HG02588 (cell line): ENCODE measurements around the gene CBY2.

Experiments
- ATAC-seq: cut with Tn5 transposase; IDR thresholded peaks from one replicate; pipeline ENCODE4 v1.9.1; 2021; ENCODE audit warnings: mild to moderate bottlenecking, moderate library complexity; ENCODE audit not compliant: unreplicated experiment

CBY2 gene

DNA sequence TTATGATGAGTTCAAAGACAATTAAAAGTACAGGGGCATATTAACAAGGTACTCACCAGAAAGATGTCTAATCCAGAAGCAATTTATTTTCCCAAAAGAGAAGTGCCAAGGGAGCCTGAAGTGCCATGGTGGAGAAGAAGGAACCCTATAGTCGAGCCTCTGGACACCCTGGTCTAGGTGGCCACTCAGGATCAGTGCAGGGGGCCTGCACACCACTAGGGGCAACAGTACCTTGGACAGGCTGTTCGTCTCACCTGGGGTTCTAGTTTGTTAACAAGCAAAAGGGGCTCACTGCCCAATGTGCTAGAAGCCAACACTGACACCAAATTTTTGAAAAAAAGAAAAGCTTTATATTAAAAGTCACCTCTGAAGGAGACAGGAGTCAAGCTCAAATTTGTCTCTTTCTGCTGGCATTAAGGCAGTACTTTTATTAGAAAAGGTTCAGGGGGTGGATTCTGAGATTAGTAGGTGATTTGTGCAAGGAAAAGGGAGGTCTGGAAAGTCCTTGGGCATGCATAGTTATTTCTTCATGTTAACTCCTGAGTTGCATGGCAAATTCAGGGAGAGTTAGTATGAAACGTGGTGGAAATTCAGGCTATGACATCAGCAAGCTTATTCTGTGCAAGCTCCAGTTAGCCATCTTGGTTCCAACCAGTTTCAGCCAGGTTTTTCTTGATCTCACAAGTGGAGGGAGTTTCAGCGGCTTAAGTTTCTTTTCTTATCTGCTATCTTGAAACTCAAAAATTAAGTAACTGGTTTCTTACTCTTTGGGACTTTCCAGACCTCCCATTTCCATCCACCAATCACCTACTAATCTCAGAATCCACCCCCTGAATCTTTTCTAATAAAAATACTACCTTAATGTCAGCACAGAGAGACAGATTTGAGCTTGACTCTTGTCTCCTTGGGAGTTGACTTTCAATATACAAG, 884 bp upstream of the CBY2 start:
- ATAC-seq, result peak; percentile 70

DNA sequence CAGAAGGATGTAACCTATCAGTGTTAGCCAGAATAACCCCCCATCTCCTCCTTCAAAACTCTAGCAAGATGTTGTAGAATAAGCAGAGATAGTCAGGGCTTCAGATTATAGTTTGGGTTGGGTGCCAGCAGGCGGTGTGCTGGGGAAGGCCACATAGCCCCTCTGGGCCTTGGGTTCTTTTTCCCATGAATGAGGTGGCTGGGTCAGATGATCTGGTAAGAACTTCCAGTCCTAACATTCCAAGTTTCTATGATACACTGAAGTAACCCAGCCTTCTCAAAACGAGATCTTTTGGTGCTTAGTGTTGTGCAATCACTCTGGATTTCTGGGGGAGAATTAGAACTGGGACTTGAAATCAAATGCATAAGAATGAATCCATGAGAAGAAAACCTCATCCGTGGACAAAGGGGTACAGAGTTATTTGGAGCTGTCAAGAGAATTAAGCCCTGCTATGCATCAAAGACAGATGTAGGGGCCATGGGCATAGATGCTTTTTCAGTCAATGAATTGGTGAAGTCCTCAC, 810 bp downstream of the CBY2 start:
- no peak for ATAC-seq

DNA sequence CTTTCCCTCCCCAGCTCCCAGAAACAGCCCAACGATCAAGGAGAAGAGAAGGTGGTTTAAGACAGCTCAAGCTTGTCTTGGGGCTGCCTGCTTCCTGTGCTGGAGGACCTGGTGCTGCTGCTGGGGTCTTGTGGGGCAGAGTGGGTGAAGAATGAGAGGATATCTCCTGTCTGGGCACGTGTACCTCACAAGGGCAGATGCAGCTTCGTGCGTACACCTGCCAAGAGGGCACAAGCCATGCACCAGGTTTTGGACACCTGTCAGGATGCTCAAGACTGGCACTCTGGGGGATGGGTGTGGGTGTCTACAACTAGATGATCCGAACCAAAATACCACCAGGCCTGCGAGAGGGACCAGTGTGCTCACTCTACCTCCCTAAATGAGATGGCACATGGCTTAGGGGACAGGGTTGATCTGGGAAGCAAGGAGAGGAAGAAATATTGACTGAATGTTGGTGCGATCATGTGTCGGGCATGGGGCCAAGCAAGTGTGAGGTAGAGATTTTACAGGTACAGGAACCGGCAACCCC, 2.2 kb downstream of the CBY2 start:
- ATAC-seq, result no peak

DNA sequence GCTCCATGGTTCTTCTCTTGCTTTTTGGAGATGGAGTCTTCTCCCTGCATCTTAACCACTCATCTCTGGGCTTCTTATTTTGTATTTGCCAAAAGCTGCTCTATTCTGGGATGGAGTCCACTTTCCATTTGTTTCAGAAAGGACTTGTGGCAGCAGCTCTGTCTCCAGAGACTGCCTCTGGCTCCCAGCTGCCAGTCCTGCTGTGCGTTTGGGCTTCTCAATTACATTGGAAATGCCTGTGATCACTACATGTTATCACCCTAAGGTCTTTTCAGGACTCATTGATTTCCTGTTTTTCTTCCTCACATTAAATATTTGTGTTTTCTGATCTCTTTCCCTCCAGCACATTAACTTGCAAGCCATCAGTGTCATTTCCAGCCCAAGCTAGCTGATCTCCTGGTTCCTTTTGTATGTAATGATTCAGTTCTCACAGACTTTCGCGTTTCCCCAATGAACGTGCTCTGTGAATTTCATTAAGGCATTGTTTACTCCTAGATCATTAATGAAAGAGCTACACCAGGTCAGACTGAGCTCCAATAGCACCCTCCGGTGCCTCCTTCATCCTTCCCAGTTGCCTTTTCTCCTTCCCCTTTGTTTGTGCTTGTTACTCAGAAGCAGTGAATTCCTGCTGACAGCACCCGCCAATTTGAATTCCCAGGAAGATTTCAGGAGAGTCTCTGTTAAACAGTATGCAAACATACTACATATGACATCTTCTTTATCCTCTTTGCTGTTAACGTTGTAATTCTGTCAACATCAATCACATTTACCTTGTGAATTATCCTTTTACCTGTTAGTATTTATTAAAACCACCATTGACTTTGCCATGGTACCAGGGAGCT, 3.0 kb downstream of the CBY2 start:
- ATAC-seq, result no peak

DNA sequence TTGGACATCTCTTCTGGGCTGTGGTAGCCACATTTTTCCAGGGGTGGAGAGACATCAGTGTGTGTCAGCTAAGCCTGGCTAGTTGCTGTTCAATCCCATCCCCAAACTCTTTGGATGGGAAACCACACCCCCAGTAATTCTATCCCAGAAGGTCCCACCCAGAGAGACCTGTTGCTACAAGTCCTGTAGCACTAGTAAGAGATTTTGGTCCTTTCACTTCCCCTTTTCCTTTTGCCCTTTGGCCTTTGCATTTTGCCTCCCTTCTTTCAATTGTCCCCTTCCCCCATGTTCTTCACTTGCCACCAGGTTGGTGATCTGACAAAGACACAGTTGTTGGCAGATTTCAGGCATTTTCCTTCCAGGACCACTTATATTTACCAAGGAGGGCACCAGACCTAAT, 3.8 kb downstream of the CBY2 start:
- peak; percentile 49 for ATAC-seq

DNA sequence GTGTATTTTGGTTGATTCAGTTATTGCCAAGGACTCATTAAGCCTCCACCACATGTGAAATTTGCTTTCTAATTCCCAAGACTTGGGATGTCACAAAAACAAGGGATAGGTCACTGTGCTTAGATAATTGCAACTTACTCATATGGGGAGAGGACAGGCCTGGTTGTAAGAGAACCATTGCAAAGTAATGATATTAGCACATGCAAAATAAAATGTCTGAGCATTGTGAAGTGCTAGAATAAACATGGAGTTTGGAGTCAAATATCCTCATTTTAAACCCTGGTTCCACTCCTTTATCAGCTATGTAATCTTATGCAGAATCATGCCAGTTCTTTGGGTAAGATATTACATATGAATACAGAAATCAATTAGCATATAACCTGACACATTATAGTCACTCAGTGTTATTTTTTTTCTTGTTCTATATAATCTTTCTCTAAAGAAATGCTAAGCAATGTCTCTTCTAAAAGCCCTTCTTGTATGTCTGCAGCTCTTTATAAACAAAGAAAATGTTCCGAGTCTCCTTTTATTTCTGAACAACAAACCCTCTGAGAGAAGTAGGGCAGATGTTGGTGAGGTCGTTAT, 5.5 kb downstream of the CBY2 start:
- ATAC-seq, result no peak

DNA sequence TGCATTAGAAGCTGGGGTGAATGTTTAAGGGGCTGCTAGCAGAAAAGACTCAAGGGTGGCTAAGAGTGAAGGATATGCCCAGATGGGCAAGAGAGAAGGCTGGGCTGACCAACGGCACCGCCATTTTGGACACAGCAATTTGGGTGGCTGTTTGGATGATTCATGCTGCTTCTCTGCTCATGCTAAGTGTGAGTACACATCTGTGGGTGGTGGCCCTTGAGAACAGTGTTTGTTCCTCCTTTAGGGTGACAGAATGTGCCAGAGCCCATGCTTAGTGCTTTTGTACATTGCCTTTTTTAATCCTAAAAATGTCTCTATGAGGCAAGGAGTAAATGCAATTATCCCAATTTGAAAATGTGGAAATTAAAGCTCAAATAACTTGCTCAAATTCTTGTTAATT, 9.8 kb downstream of the CBY2 start:
- ATAC-seq, result no peak

DNA sequence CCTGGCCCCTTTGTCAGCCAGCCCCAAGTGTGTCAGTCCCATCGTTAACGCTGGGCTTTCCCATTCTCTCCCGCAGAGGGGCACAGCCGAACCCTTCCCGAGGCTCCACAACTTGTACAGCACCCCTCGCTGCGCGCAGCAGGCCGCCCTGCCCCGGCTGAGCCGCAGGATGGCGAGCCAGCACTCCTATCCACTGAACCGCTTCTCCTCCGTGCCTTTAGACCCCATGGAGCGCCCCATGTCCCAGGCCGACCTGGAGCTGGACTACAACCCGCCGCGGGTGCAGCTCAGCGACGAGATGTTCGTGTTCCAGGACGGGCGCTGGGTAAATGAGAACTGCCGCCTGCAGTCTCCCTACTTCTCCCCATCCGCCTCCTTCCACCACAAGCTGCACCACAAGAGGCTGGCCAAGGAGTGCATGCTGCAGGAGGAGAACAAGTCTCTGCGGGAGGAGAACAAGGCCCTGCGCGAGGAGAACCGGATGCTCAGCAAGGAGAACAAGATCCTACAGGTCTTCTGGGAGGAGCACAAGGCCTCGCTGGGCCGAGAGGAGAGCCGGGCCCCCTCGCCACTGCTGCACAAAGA, 11.1 kb downstream of the CBY2 start:
- no peak for ATAC-seq

DNA sequence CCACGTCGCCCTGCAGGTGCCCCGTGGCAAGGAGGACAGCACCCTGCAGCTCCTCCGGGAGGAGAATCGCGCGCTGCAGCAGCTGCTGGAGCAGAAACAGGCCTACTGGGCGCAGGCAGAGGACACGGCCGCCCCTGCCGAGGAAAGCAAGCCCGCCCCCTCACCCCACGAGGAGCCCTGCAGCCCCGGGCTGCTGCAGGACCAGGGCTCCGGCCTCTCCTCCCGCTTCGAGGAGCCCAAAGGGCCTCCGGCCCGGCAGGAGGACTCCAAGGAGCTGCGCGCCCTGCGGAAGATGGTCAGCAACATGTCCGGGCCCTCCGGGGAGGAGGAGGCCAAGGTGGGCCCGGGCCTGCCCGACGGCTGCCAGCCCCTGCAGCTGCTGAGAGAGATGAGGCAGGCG, 11.6 kb downstream of the CBY2 start:
- ATAC-seq, result no peak

DNA sequence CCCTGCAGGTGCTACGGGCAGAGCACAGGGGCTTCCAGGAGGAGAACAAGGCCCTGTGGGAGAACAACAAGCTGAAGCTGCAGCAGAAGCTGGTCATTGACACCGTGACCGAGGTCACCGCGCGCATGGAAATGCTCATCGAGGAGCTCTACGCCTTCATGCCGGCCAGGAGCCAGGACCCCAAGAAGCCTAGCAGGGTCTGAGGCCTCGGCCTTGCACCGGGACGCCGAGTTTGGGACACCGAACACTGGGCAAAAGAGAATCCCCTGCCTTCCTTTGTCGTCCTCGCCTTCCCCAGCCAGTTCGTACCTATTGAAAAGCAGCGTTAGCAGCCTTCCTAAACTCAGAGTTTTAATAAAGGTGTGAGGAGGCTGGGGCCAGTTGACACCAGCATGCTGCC, 12.1 kb downstream of the CBY2 start:
- ATAC-seq, result no peak

DNA sequence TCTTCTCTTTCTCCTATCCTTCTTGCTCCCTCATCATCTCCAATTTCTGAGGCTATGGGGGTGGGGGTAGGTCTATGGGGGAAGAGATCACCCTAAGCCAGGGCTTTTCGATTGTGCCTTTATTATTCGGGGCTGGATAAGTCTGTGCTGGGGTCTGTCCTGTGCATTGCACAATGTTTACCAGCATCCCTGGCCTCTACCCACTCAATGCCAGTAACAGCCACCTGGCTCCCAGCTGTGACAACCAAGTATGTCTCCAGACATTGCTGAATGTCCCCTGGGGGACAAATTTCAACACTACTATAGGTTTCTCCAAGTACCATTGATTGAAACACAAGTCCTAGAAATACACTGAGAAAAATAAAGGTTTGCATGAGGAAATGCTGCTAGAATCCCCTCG, 13.2 kb downstream of the CBY2 start:
- ATAC-seq, result no peak

DNA sequence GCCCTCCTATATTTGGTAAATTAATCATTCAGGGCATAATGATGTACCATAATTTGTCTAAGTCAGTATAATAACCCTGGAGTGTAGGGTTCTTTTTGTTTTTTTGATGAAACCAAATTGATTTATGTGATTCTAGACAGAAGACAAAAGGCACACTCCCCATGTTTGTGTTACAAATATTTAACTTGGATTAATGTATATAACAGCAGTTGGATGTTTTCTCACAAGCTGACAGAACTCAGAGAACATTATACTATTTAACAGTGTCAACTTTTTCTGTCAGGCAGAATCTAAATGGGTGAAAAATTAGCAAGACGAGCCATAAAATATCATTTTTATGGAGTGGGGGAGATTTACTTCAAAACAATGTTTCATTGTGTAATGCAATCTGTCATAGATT, 15.2 kb downstream of the CBY2 start:
- ATAC-seq, result no peak

DNA sequence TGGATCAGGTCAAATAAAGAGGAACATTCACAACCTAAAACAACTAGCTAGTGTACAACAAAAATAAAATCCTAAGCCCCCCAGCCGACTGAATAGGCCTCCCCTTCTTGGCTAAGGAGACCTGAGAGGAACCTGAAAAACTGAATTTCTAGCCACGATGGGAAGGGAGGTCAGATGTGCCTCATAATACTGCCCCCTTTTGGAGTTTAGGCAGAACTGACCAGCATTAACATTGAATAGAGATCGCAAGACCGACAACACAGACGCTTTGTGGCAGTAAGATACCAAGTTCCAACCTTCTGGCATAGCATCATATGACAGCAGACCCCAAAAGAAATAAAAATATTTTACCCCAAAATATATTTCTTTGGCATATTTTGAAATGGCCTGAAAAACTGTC, 15.9 kb downstream of the CBY2 start:
- ATAC-seq, result peak; percentile 55

DNA sequence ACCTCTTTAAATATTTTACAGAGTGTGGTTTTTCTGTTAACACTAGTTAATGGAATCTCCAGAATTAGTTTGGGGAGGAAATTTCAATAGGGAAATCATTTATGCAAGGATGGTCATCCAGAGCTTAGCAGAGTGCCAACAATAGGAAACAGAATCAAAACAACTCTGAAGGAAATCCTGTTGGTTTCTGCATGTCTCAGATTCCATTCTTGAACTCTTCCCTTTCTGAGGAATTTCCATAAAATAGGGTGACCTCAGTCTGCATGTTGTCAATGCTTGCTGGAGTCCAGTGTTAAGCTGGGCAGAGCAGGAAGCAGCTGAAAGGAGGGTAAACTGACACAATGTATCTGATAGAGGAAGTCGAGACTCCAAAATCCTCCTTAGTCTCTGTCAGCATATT, 16.9 kb downstream of the CBY2 start:
- ATAC-seq, result no peak

DNA sequence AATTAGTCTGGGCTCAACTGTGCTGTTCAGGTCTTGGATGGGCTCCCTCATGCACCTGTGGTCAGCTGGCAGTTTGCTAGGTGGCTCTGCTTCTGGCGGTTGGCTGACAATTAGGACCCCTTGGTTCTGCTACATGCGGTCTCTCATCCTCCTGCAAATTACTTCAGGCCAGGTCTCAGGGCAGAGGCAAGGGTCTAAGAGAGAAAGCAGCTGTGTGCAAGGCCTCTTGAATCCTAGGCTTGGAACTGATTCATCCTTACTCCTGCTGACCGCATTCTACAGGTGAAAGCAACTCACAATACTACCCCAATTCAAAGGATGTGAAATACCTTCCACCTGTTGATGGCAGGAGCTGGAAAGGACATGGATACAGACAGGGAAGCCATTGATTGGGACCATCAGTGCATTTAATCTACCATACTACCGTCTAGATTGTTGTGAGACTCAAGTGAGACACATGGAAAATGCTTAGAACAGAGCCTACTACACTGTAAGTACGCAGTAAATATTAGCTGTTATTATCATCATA, 19.1 kb downstream of the CBY2 start:
- no peak for ATAC-seq

DNA sequence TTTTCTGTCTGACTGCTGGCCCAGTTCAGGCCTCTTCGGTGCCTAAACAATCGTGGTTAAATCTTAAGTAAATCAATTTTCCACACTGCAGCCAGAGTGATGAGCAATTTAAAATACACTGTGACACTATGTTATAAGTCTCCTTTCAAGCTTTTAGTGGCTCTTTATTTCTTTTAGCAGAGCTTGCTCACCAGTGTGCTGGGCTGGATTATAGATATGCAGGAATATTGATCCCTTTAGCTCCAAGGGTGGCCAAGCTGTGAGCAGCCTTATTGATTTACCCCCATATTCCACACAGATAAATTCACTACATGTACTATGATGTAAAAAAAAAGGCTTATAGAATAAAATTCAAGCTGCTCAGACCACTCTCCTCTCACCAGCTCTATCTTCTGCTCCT, 21.7 kb downstream of the CBY2 start:
- ATAC-seq, result no peak

DNA sequence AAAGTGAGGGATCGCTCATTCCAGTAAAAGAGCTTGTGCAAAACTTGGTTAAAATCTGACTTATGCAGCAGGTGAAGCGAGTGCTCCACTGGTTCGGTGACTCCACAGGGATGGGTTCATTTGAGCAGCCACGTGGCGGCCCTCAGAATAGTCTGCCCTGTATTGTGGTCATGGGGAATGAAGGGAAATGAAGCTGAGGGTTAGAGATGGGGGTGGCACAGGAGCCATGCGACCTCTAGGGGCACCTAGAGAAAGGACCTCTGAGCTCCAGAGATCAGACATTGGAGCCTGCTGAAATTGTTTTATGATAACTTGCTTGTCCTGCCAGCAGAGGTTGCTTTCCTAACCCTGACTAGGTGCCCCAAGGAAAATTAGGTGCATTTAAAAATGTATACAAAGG, 26.6 kb downstream of the CBY2 start:
- no peak for ATAC-seq

DNA sequence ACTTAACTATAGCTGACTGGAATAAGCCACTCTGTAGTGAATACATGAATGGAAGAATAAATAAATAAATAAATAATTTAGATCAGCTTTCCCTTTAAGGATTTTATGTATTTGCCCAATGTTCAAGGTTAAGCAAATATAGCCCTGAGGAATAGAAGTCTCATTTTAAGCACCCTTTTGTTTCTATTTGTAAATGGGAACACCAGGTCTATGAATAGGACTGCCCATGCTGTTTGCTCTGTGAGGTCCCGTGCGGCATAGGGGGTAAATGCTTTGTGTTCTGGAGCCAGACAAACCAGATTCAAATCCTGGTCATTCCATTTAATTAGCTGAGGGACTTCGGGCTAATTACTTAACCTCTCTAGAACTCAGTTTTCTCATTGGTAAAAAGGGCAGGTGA, 29.3 kb downstream of the CBY2 start:
- ATAC-seq, result no peak

DNA sequence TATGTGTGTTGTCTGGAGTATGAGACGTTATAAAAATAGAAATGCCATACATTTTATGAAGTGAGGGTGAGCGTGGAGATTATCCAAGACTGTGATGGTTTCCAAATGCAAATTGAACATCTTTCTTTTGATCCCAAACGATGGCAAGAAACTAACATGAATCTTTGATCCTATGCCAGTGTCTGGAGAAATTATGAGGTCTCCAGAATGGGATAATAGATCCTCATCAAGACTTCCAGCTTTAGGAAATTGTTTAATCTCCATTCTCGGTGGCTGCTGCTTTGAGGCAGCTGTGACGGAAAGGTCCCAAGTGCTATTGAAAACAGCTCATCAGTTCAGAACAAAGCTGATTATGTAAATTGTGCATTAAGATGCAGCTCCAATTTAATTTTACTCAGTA, 30.8 kb downstream of the CBY2 start:
- no peak for ATAC-seq

DNA sequence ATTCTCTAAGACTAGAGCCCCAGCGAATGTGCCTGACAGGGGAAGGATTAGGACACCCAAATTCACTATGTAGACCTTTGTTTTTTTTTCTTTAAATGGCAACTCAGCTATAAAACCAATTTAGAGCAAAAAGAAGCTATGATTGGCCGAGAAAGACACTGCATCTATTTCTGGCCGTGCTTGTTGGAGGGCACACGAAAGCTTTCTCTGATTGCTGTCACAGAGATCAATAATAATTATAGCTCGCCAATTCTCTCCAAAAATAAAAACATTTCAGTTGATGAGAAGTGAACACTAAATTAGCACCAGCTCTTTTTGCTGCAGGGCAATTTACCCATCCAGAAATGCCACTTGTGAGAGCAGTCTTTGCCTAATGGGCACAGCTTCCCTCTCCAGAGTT, 31.2 kb downstream of the CBY2 start:
- ATAC-seq, result no peak

DNA sequence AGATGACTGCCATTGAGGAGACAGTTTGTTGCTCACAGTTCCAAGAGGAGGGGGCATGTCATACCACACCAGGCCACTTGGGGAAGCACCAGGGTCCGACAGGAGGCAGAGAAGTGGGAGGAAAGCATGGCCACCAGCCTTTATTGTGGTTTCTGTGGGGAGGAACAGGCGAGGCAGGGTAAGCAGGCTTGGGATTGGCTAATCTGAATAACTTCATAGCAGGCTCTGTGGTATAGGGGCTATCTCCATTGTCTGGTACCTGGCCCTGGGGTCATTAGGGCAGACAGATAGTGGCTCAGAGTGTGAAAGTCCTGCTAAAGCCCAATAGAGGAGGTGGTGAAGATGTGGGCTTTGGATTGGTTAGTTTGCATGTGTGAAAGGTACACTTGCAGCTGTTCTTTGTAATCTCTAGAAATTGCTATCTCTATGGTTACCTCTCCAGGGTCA, 35.5 kb downstream of the CBY2 start:
- ATAC-seq, result no peak
